ENCODE results near the gene CLIP2.
A peak's percentile ranks its signal among the peaks of the same experiment; 100 is the strongest.
"Not testable (repeated sequence)": the region's sequence is repeated elsewhere in the genome, so short reads cannot be mapped to it uniquely, and the experiment has no call there.

DNA sequence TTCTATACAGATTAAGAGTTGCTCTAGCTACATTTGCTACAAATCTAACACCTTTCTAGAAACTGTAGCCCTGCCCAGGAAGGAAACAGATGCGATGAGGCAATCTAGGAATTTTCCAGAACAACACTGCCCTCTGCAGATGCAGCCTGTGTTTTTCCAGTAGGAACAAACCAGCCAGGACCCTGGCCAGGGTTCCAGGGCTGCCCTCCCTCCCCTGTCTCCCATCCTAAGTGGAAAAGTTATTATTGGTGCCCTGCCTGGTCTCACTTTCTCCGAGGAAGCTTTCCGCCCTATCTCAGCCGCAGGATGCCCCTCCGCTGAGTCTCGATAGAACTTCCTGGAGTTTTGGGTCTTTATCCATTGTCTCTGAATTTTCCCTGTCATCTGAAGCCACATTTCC, 104.5 kb downstream of the CLIP2 start:
- TF ChIP-seq CTCF (conservative IDR thresholded peaks at IDR 0.05; ENCODE audit: low read length): peak; percentile 40; the same call in 1 of the 2 replicates
- TF ChIP-seq EZH2phosphoT487 (IDR thresholded peaks at IDR 0.05; ENCODE audit: borderline replicate concordance, low read depth, low read length): not testable (repeated sequence)

All from OCI-LY7 (cell line).